WTC11 (cell line): ENCODE measurements around the gene ATG2B. TPM values are rescaled to one million over a fixed set of nuclear protein-coding genes. Genes with fewer than 3 reads are reported as not detected.

Source experiments
- ATAC-seq: fragments of 200-7000 bp; cut with Tn5 transposase; 2 replicates; pipeline ENCODE4 v1.10.0; 2021; ENCODE audit warnings: mild to moderate bottlenecking, moderate library complexity
- CTCF ChIA-PET: fragments of 300-600 bp; sonication (Branson Sonifier 250); formaldehyde crosslinking; loops from one replicate; lab custom pipeline; 2021; ENCODE audit warnings: antibody characterized with exemption; lab: Charles Lee
- POLR2A ChIA-PET: fragments of 350-600 bp; sonication (Branson Sonifier 250); formaldehyde crosslinking; loops from one replicate; lab custom pipeline; 2021; ENCODE audit warnings: antibody characterized with exemption; lab: Charles Lee
- DNase-seq: peaks from one replicate; pipeline ENCODE4 v3.0.0; 2021; ENCODE audit warnings: low spot score
- H3K27ac Mint-ChIP-seq: 2 replicates; pipeline ENCODE4 v1.8.0; 2021; ENCODE audit warnings: mixed read lengths
- H3K27me3 Mint-ChIP-seq: 2 replicates; pipeline ENCODE4 v1.8.0; 2021; ENCODE audit warnings: low read depth, mild to moderate bottlenecking, moderate library complexity, mixed read lengths
- H3K36me3 Mint-ChIP-seq: 2 replicates; pipeline ENCODE4 v1.8.0; 2021; ENCODE audit warnings: mixed read lengths
- H3K4me1 Mint-ChIP-seq: 2 replicates; pipeline ENCODE4 v1.8.0; 2022; ENCODE audit warnings: mixed read lengths
- H3K4me3 Mint-ChIP-seq: 2 replicates; pipeline ENCODE4 v1.8.0; 2021; ENCODE audit warnings: mild to moderate bottlenecking, moderate library complexity, mixed read lengths
- H3K9me3 Mint-ChIP-seq: 2 replicates; pipeline ENCODE4 v1.8.0; 2021; ENCODE audit warnings: mixed read lengths
- ELF4 ChIP-seq: sonication (generic); formaldehyde crosslinking; IDR thresholded peaks from 2 replicates; pipeline ENCODE4 v1.8.1; 2022; ENCODE audit warnings: low read depth, mild to moderate bottlenecking, moderate library complexity, missing genetic modification reagents
- FOXJ3 ChIP-seq: sonication (generic); formaldehyde crosslinking; IDR thresholded peaks from 2 replicates; pipeline ENCODE4 v1.9.0; 2021; ENCODE audit warnings: missing genetic modification reagents, mild to moderate bottlenecking, borderline replicate concordance
- HMGA2 ChIP-seq: fragments of 250-450 bp; sonication (Bioruptor Pico); IDR thresholded peaks from 2 replicates; pipeline ENCODE4 v1.4.0; 2021; ENCODE audit warnings: mild to moderate bottlenecking, moderate library complexity
- JAZF1 ChIP-seq: fragments of 250-450 bp; sonication (Bioruptor Pico); IDR thresholded peaks from 2 replicates; pipeline ENCODE4 v1.9.0; 2021; ENCODE audit warnings: moderate library complexity, mild to moderate bottlenecking, inconsistent platforms
- MXD4 ChIP-seq: fragments of 250-450 bp; sonication (Bioruptor Pico); IDR thresholded peaks from 2 replicates; pipeline ENCODE4 v1.8.0; 2021; ENCODE audit warnings: mild to moderate bottlenecking, moderate library complexity, borderline replicate concordance
- NFATC4 ChIP-seq: fragments of 250-450 bp; sonication (Bioruptor Pico); IDR thresholded peaks from 2 replicates; pipeline ENCODE4 v1.9.0; 2021; ENCODE audit warnings: mild to moderate bottlenecking
- RELA ChIP-seq: sonication (generic); formaldehyde crosslinking; IDR thresholded peaks from 2 replicates; pipeline ENCODE4 v1.8.1; 2022; ENCODE audit warnings: missing genetic modification reagents, mild to moderate bottlenecking, borderline replicate concordance
- SMAD4 ChIP-seq: sonication (generic); formaldehyde crosslinking; IDR thresholded peaks from 2 replicates; pipeline ENCODE4 v1.8.0; 2022; ENCODE audit warnings: mild to moderate bottlenecking, missing genetic modification reagents
- SOX15 ChIP-seq: fragments of 250-450 bp; sonication (Bioruptor Pico); IDR thresholded peaks from 2 replicates; pipeline ENCODE4 v1.9.0; 2021; ENCODE audit warnings: mild to moderate bottlenecking
- SP1 ChIP-seq: sonication (generic); formaldehyde crosslinking; conservative IDR thresholded peaks from 2 replicates; pipeline ENCODE4 v1.8.1; 2022; ENCODE audit warnings: missing genetic modification reagents
- TEAD4 ChIP-seq: sonication (generic); formaldehyde crosslinking; IDR thresholded peaks from 2 replicates; pipeline ENCODE4 v1.8.0; 2022; ENCODE audit warnings: mild to moderate bottlenecking, missing genetic modification reagents
- ZBTB21 ChIP-seq: sonication (generic); formaldehyde crosslinking; IDR thresholded peaks from 2 replicates; pipeline ENCODE4 v1.8.1; 2023; ENCODE audit warnings: mild to moderate bottlenecking, missing genetic modification reagents, borderline replicate concordance
- ZNF219 ChIP-seq: sonication (generic); formaldehyde crosslinking; IDR thresholded peaks from 2 replicates; pipeline ENCODE4 v1.8.0; 2023; ENCODE audit warnings: missing genetic modification reagents, mild to moderate bottlenecking, borderline replicate concordance
- ZNF263 ChIP-seq: sonication (generic); formaldehyde crosslinking; IDR thresholded peaks from 2 replicates; pipeline ENCODE4 v1.8.1; 2022; ENCODE audit warnings: low read depth, mild to moderate bottlenecking, moderate library complexity, missing genetic modification reagents
- ZNF423 ChIP-seq: fragments of 250-450 bp; sonication (Bioruptor Pico); IDR thresholded peaks from 2 replicates; pipeline ENCODE4 v2.1.2; 2022; ENCODE audit warnings: mild to moderate bottlenecking, moderate library complexity
- ZNF512 ChIP-seq: sonication (generic); formaldehyde crosslinking; IDR thresholded peaks from 2 replicates; pipeline ENCODE4 v1.8.1; 2022; ENCODE audit warnings: missing genetic modification reagents, borderline replicate concordance
- total RNA-seq: library from RNA; stranded (reverse); gene quantifications from 3 replicates; pipeline ENCODE4 v1.2.3, GENCODE V29; 2021
- TF ChIP-seq, protein P1 (sequence below): sonication (generic); formaldehyde crosslinking; IDR thresholded peaks from 2 replicates; pipeline ENCODE4 v1.8.0; 2023; ENCODE audit warnings: mild to moderate bottlenecking, missing genetic modification reagents
- TF ChIP-seq, protein P2 (sequence below): fragments of 250-450 bp; sonication (Bioruptor Pico); IDR thresholded peaks from 2 replicates; pipeline ENCODE4 v1.8.0; 2021; ENCODE audit warnings: mild to moderate bottlenecking
- TF ChIP-seq, protein P3 (sequence below): sonication (generic); formaldehyde crosslinking; IDR thresholded peaks from 2 replicates; pipeline ENCODE4 v1.8.1; 2023; ENCODE audit warnings: mild to moderate bottlenecking, missing genetic modification reagents, moderate library complexity
- TF ChIP-seq, protein P4 (sequence below): sonication (generic); formaldehyde crosslinking; IDR thresholded peaks from 2 replicates; pipeline ENCODE4 v1.8.1; 2023; ENCODE audit warnings: mild to moderate bottlenecking, missing genetic modification reagents

Gene ATG2B
- total RNA-seq, 1 experiment from 2014 or later, result 10.3 TPM

DNA sequence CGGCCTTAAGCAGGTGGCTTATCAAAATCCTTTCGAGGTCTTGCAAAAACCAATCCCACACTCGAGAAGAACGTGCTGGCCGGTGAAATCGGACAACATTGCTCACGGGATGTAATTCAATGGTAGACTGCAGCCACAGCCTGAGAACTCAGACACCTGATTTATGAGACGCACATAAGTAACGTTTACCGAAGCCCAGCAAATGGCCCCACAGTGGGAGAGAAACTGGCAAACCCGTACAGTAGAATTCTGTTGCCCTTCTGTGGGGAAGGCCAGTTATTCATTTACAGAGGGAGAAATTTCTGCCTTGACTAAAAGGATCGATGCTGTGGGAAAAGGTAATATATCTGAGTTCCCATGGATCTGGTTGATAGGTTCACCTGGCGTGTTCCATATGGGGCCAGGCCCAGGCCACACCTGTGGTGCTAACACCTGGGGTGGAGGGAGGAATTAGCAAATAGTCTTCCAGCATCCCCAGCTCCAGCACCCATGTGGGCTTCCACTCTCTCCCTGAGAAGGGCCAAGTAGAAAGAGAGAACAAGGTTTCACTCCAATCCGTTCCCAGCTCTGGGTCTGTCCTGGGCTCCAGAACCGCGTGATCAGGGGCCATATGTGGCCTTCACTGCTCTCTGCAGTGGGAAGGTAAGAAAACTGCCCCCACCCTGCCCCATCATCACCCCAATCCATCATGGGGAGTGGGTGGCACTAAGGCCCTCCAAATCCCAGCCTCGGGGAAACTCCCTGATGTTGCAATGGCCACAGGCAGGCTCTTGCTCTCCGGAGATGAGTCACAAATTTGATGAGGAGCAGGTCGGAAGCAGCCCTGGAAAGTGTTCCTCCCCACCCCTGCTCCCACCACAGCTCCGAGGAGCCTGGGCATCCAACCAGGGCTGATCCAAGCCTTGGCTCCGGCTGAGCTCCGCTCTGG lies 94.4 kb downstream of the ATG2B start:
- DNase-seq (no peak), ATAC-seq (no peak)
- ChIA-PET CTCF (interaction anchor here (1.1 kb wide), 1 partner anchor 168 kb away, joined by 4 read pairs; no protein-coding TSS in a partner anchor), POLR2A (no interaction called here)
- Mint-ChIP-seq H3K36me3 (peaks cover 10% of the 10 kb centered on the region), H3K4me1 (no peaks in the 10 kb centered on the region)
- TF ChIP-seq ZNF423, result no peak
- no peak for TF ChIP-seq TEAD4 (CRISPR knock-in tag)
- no peak for TF ChIP-seq FOXJ3
- TF ChIP-seq, all 79 proteins: peak for 0
- H3K27me3 Mint-ChIP-seq, result no peaks in the 10 kb centered on the region
- H3K4me3 Mint-ChIP-seq, result no peak overlapping the region
- no peak overlapping the region for H3K27ac Mint-ChIP-seq
- H3K9me3 Mint-ChIP-seq, result peaks cover 21% of the 10 kb centered on the region

- CTCF ChIA-PET, result interaction anchor here (0.8 kb wide), 1 partner anchor 167 kb away, joined by 3 read pairs; no protein-coding TSS in a partner anchor
- Mint-ChIP-seq H3K4me3 (no peak overlapping the region), H3K9me3 (peaks cover 17% of the 10 kb centered on the region), H3K27ac (no peak overlapping the region), H3K27me3 (no peaks in the 10 kb centered on the region), H3K36me3 (peaks cover 10% of the 10 kb centered on the region), H3K4me1 (no peaks in the 10 kb centered on the region)
- ATAC-seq (no peak), DNase-seq (no peak)
- TF ChIP-seq, protein P1, sequence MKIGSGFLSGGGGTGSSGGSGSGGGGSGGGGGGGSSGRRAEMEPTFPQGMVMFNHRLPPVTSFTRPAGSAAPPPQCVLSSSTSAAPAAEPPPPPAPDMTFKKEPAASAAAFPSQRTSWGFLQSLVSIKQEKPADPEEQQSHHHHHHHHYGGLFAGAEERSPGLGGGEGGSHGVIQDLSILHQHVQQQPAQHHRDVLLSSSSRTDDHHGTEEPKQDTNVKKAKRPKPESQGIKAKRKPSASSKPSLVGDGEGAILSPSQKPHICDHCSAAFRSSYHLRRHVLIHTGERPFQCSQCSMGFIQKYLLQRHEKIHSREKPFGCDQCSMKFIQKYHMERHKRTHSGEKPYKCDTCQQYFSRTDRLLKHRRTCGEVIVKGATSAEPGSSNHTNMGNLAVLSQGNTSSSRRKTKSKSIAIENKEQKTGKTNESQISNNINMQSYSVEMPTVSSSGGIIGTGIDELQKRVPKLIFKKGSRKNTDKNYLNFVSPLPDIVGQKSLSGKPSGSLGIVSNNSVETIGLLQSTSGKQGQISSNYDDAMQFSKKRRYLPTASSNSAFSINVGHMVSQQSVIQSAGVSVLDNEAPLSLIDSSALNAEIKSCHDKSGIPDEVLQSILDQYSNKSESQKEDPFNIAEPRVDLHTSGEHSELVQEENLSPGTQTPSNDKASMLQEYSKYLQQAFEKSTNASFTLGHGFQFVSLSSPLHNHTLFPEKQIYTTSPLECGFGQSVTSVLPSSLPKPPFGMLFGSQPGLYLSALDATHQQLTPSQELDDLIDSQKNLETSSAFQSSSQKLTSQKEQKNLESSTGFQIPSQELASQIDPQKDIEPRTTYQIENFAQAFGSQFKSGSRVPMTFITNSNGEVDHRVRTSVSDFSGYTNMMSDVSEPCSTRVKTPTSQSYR, result no peak
- TF ChIP-seq SMAD4 (CRISPR knock-in tag) (no peak), ZNF263 (no peak)
- TF ChIP-seq, protein P2, sequence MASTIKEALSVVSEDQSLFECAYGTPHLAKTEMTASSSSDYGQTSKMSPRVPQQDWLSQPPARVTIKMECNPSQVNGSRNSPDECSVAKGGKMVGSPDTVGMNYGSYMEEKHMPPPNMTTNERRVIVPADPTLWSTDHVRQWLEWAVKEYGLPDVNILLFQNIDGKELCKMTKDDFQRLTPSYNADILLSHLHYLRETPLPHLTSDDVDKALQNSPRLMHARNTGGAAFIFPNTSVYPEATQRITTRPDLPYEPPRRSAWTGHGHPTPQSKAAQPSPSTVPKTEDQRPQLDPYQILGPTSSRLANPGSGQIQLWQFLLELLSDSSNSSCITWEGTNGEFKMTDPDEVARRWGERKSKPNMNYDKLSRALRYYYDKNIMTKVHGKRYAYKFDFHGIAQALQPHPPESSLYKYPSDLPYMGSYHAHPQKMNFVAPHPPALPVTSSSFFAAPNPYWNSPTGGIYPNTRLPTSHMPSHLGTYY (CRISPR knock-in tag), result no peak
- TF ChIP-seq, protein P3, sequence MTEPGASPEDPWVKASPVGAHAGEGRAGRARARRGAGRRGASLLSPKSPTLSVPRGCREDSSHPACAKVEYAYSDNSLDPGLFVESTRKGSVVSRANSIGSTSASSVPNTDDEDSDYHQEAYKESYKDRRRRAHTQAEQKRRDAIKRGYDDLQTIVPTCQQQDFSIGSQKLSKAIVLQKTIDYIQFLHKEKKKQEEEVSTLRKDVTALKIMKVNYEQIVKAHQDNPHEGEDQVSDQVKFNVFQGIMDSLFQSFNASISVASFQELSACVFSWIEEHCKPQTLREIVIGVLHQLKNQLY (CRISPR knock-in tag), result no peak
- POLR2A ChIA-PET, result no interaction called here
Measured at GRCh38 chr14:96267916-96268315, 95.2 kb downstream of the ATG2B start.

DNA sequence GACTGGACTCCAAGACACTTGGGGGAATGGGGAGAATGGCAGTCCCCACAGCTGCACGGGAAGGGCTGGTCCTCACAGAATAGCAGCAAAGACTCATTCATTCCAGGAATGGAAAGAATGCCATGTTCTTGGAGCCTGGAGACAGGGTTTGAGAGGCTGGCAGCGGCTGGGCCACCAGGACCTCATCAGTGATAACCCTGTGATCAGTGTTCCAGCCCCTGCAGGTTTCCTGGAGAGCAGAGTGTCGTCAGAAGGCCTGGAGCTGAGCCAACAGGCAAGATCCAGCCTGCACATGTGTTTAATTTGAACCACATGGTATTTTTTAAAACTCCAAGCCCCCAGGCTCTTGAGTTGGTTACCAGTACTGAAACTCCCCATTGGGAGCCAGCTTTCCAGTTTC lies 95.8 kb downstream of the ATG2B start:
- DNase-seq (no peak), ATAC-seq (no peak)
- H3K27ac Mint-ChIP-seq, result no peak overlapping the region
- H3K9me3 Mint-ChIP-seq, result peaks cover 12% of the 10 kb centered on the region
- ChIA-PET POLR2A (no interaction called here), CTCF (interaction anchor here (0.8 kb wide), 1 partner anchor 167 kb away, joined by 3 read pairs; no protein-coding TSS in a partner anchor)
- H3K36me3 Mint-ChIP-seq, result peaks cover 6% of the 10 kb centered on the region
- H3K4me3 Mint-ChIP-seq, result no peak overlapping the region
- H3K27me3 Mint-ChIP-seq, result no peaks in the 10 kb centered on the region
- no peaks in the 10 kb centered on the region for H3K4me1 Mint-ChIP-seq
- TF ChIP-seq JAZF1 (CRISPR knock-in tag) (no peak), HMGA2 (CRISPR knock-in tag) (no peak), ZNF219 (CRISPR knock-in tag) (no peak), ELF4 (CRISPR knock-in tag) (no peak), NFATC4 (CRISPR knock-in tag) (no peak), MXD4 (CRISPR knock-in tag) (no peak), SMAD4 (CRISPR knock-in tag) (no peak), SP1 (CRISPR knock-in tag) (no peak), RELA (no peak), ZNF512 (CRISPR knock-in tag) (no peak), ZBTB21 (CRISPR knock-in tag) (no peak), SOX15 (no peak)
- TF ChIP-seq, protein P4, sequence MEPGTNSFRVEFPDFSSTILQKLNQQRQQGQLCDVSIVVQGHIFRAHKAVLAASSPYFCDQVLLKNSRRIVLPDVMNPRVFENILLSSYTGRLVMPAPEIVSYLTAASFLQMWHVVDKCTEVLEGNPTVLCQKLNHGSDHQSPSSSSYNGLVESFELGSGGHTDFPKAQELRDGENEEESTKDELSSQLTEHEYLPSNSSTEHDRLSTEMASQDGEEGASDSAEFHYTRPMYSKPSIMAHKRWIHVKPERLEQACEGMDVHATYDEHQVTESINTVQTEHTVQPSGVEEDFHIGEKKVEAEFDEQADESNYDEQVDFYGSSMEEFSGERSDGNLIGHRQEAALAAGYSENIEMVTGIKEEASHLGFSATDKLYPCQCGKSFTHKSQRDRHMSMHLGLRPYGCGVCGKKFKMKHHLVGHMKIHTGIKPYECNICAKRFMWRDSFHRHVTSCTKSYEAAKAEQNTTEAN (CRISPR knock-in tag), result no peak
- TF ChIP-seq, protein P2 (CRISPR knock-in tag), result no peak
